HepG2 (cell line): ENCODE results near the gene SNRNP48. TPM values are rescaled to one million over a fixed set of nuclear protein-coding genes. Genes with fewer than 3 reads are reported as not detected.
A peak's percentile ranks its signal among the peaks of the same experiment; 100 is the strongest.

Source experiments
- ATAC-seq: fragments of 200-7000 bp; cut with Tn5 transposase; 3 replicates; pipeline ENCODE4 v1.9.1; 2020; ENCODE audit warnings: mild to moderate bottlenecking, moderate library complexity
- BruUV-seq: library from RNA; stranded (reverse); fragments of 400-500 nt; replicated peaks from 2 replicates; lab custom pipeline; 2021; lab: Mats Ljungman, UMichigan
- CTCF ChIA-PET: fragments of 300-600 bp; formaldehyde crosslinking; extraction: SDS; loops from one replicate; lab custom pipeline; 2021; ENCODE audit warnings: low total read pairs, inconsistent platforms, low intra/inter-chr PET ratio; lab: Yijun Ruan, JAX
- POLR2A ChIA-PET: fragments of 350-600 bp; sonication (Branson Sonifier 250); formaldehyde crosslinking; loops from one replicate; lab custom pipeline; 2020; ENCODE audit warnings: antibody characterized with exemption, inconsistent platforms; lab: Yijun Ruan, JAX
- DNase-seq: peaks from one replicate; pipeline ENCODE4 v3.0.0-alpha.2; 2015; ENCODE audit warnings: low spot score
- FAIRE-seq: peaks from 3 replicates; lab custom pipeline; 2011; peaks lifted over from hg19 to GRCh38; lab: Jason Lieb, UNC
- H2AFZ ChIP-seq: one replicate; pipeline ENCODE4 v1.6.1; 2011; ENCODE audit warnings: low read length, inconsistent platforms
- H3K27ac ChIP-seq: fragments of 300-600 bp; 3 replicates; pipeline ENCODE4 v1.8.0; 2011; ENCODE audit warnings: mixed run types, mild to moderate bottlenecking, mixed read lengths, low read length, inconsistent platforms; ENCODE audit not compliant: insufficient read depth; ENCODE audit errors: extremely low read length
- H3K27me3 ChIP-seq, 2 experiments: fragments of 200-600 bp in 1 of 2; 2 replicates in 1 of 2; 3 replicates in 1 of 2; pipeline versions ENCODE4 v1.6.0 to v1.8.0; 2011; ENCODE audit warnings: low read length in 2 of 2, mild to moderate bottlenecking in 2 of 2, moderate library complexity in 2 of 2, inconsistent platforms in 1 of 2; ENCODE audit not compliant: insufficient read depth in 2 of 2, control insufficient read depth in 1 of 2
- H3K36me3 ChIP-seq, 2 experiments: fragments of 200-600 bp in 1 of 2; replicated peaks in 1 of 2; 2 replicates in 1 of 2; 3 replicates in 1 of 2; pipeline versions ENCODE4 v1.5.1 to v1.8.0; 2011; ENCODE audit warnings: low read length in 2 of 2, inconsistent platforms in 1 of 2; ENCODE audit not compliant: insufficient read depth in 2 of 2, control insufficient read depth in 1 of 2
- H3K4me1 ChIP-seq: 2 replicates; pipeline ENCODE4 v1.5.1; 2012; ENCODE audit warnings: low read length, inconsistent platforms; ENCODE audit not compliant: insufficient read depth
- H3K4me2 ChIP-seq: 2 replicates; pipeline ENCODE4 v1.6.0; 2011; ENCODE audit warnings: low read depth, low read length, inconsistent platforms
- H3K4me3 ChIP-seq, 3 experiments: fragments of 200-600 bp in 1 of 3; sonication (generic), shearing (Covaris generic) in 1 of 3; replicated peaks in 1 of 3; 2 replicates each; pipeline ENCODE4 v1.5.1; 2011 to 2016; ENCODE audit warnings: low read length in 3 of 3, inconsistent platforms in 2 of 3, low read depth in 2 of 3, mild to moderate bottlenecking in 2 of 3, control low read depth in 1 of 3, mixed read lengths in 1 of 3; ENCODE audit not compliant: insufficient read depth in 1 of 3
- H3K79me2 ChIP-seq: one replicate; pipeline ENCODE4 v1.6.1; 2011; ENCODE audit warnings: low read length, inconsistent platforms; ENCODE audit not compliant: insufficient read depth
- H3K9ac ChIP-seq: 2 replicates; pipeline ENCODE4 v1.6.0; 2011; ENCODE audit warnings: mild to moderate bottlenecking, low read depth, low read length, inconsistent platforms; ENCODE audit not compliant: insufficient read depth
- H3K9me3 ChIP-seq: 2 replicates; pipeline ENCODE4 v1.5.1; 2012; ENCODE audit warnings: mild to moderate bottlenecking, low read length
- H4K20me1 ChIP-seq: 2 replicates; pipeline ENCODE4 v1.6.0; 2011; ENCODE audit warnings: inconsistent platforms, mild to moderate bottlenecking, low read length, moderate library complexity; ENCODE audit not compliant: insufficient read depth
- FOXP4 ChIP-seq: sonication (generic); formaldehyde crosslinking; IDR thresholded peaks from 2 replicates; pipeline ENCODE4 v1.4.0; 2020; ENCODE audit warnings: missing genetic modification reagents
- MAFK ChIP-seq, 2 experiments: IDR thresholded peaks in 1 of 2; conservative IDR thresholded peaks in 1 of 2; 2 replicates each; pipeline ENCODE4 v1.6.1; 2011; ENCODE audit warnings: improper control_type of control experiment in 2 of 2, low read length in 2 of 2
- MED8 ChIP-seq: sonication (generic); formaldehyde crosslinking; IDR thresholded peaks from 2 replicates; pipeline ENCODE4 v1.8.1; 2023; ENCODE audit warnings: mild to moderate bottlenecking, missing genetic modification reagents; ENCODE audit not compliant: insufficient replicate concordance
- RBM22 ChIP-seq: fragments of 200-400 bp; formaldehyde crosslinking; optimal IDR thresholded peaks from 2 replicates; pipeline ENCODE3; 2017; ENCODE audit warnings: mild to moderate bottlenecking, low read length, moderate library complexity
- REXO4 ChIP-seq: sonication (generic); formaldehyde crosslinking; IDR thresholded peaks from 2 replicates; pipeline ENCODE4 v1.8.0; 2022; ENCODE audit warnings: missing genetic modification reagents, mild to moderate bottlenecking, borderline replicate concordance
- SMAD1 ChIP-seq: sonication (generic); formaldehyde crosslinking; IDR thresholded peaks from 2 replicates; pipeline ENCODE4 v1.4.0; 2020; ENCODE audit warnings: missing genetic modification reagents, low read depth, mild to moderate bottlenecking, borderline replicate concordance
- SSRP1 ChIP-seq: IDR thresholded peaks from 2 replicates; pipeline ENCODE4 v1.6.1; 2016; ENCODE audit warnings: control low read depth
- WGBS: methylation state at CpG from one replicate; pipeline ENCODE4 v1.1.6; 2017; ENCODE audit warnings: low lambda C conversion rate; 5-methylcytosine and 5-hydroxymethylcytosine counted together
- in situ Hi-C: cut with HindIII; loops from 2 replicates; pipeline ENCODE4 v1.10.0; 2017; ENCODE audit warnings: low pct_unique_long_range_greater_than_20kb; ENCODE audit not compliant: extremely low pct_ligation_motif_present
- intact Hi-C: fragments of 100-400 bp; cut with micrococcal nuclease; formaldehyde crosslinking; loops from one replicate; pipeline ENCODE4 v1.10.0; 2022; ENCODE audit not compliant: unreplicated experiment
- polyA plus RNA-seq, 8 experiments: library from polyadenylated mRNA; depleted of rRNA in 3 of 8; stranded (reverse) in 7 of 8; unstranded in 1 of 8; fragments of >200 nt; fragmentation: Illumina TruSeq in 4 of 8; extraction: Trizol in 4 of 8; gene quantifications; 2 replicates each; pipeline versions ENCODE4 v1.2.1 to v1.2.3, GENCODE V29; 2011 to 2016; ENCODE audit warnings: low read depth in 4 of 8, missing spikeins in 1 of 8, mixed read lengths in 1 of 8; ENCODE audit not compliant: insufficient read depth in 1 of 8
- total RNA-seq, 5 experiments: library from RNA; depleted of rRNA; stranded (reverse); fragments of >200 nt; fragmentation: Illumina TruSeq; extraction: Trizol; gene quantifications; 2 replicates each; pipeline ENCODE4 v1.2.3, GENCODE V29; 2016; ENCODE audit warnings: low read depth in 1 of 5
- TF ChIP-seq, protein P1 (sequence below): sonication (generic); formaldehyde crosslinking; IDR thresholded peaks from 2 replicates; pipeline ENCODE4 v1.9.0; 2021; ENCODE audit warnings: mild to moderate bottlenecking, missing genetic modification reagents

Gene SNRNP48
- total and polyA plus RNA-seq, 2 of the 13 experiments (the other 11 are each of a cell fraction or from before 2014, with no cell fraction given), result 17.5 to 47.5 TPM

DNA sequence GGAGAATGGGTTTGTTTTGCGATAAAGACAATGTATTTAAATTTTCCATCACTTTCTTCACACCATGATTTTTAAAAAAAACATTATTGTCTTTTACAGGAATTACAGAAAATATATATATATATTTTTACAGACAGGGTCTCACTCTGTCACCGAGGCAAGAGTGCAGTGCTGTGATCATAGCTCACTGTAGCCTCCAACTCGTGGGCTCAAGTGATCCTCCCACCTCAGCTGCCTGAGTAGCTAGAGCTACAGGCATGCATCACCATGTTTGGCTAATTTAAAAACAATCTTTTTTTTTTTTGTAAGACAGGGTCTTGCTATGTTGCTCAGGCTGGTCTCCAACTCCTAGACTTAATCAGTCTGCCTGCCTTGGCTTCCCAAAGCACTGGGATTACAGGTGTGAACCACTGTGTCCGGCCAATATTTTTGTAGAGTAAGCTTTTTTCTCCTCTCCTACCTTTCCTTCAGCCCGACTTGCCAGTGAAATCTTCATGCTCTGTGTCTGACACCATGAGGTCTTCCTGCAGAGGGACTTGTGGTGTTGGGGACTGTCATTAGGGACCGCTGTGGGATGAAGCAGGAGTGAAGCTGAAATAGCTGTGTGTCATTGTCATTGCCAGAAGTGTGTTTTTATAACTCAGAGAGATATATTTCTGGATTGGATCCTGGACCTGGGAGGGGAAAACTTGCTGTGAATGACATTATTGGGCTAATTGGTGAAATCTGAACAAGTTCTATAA, 35.3 kb upstream of the SNRNP48 start:
- Histone ChIP-seq H3K4me2 (no peak overlapping the region), H3K9ac (no peak overlapping the region), H3K4me3 (no peak overlapping the region), H2AFZ (no peak overlapping the region), H3K4me1 (peaks cover 98% of the 10 kb centered on the region), H3K79me2 (peaks cover 71% of the 10 kb centered on the region), H3K9me3 (no peaks in the 10 kb centered on the region), H3K27me3 (no peaks in the 10 kb centered on the region), H3K27ac (peak overlapping the region; percentile 28), H4K20me1 (peaks cover 10% of the 10 kb centered on the region; the same call in 1 of the 2 replicates), H3K36me3 (peaks cover 20 to 61% of the 10 kb centered on the region in 2 experiments)
- ChIA-PET CTCF (no interaction called here), POLR2A (interaction anchor here (0.9 kb wide), 1 partner anchor 13 kb away, joined by 5 read pairs; the partner anchor contains the start of gene DSP)
- DNase-seq, result no peak
- peak; percentile 81 for TF ChIP-seq RBM22
- TF ChIP-seq MAFK (conservative IDR thresholded peaks at IDR 0.05 in 1 of 2, IDR thresholded peaks at IDR 0.05 in 1 of 2; ENCODE audit: low read length in 2 of 2), result 0 out of 4 replicates have a peak, but pooled peaks of 1 of the 2 experiments have one; percentile 8
- no peak for TF ChIP-seq REXO4 (CRISPR knock-in tag)
- 0 out of 2 replicates have a peak, but pooled peaks have one; percentile 34 for TF ChIP-seq SSRP1
- FAIRE-seq, result no peak
- intact Hi-C loops (no loop called here), in situ Hi-C loops (no loop called here)
- no TSS peak for BruUV-seq
- ATAC-seq, result no peak
- 93% methylated on average over 6 of the region's 6 CpGs for WGBS

- Histone ChIP-seq H3K9ac (no peak overlapping the region), H4K20me1 (peaks cover 10% of the 10 kb centered on the region; the same call in 1 of the 2 replicates), H3K9me3 (no peaks in the 10 kb centered on the region), H3K27me3 (no peaks in the 10 kb centered on the region), H3K4me1 (peaks cover 98% of the 10 kb centered on the region), H3K36me3 (peaks cover 20 to 70% of the 10 kb centered on the region in 2 experiments), H3K79me2 (peaks cover 62% of the 10 kb centered on the region), H2AFZ (no peak overlapping the region), H3K4me3 (no peak overlapping the region), H3K27ac (no peak overlapping the region), H3K4me2 (no peak overlapping the region)
- no TSS peak for BruUV-seq
- ChIA-PET POLR2A (no interaction called here), CTCF (no interaction called here)
- no peak for DNase-seq
- intact Hi-C loops (no loop called here), in situ Hi-C loops (no loop called here)
- no peak for FAIRE-seq
- 98% methylated on average over 11 of the region's 11 CpGs for WGBS
- no peak for ATAC-seq
- TF ChIP-seq MED8 (CRISPR knock-in tag) (no peak), SMAD1 (CRISPR knock-in tag) (no peak), FOXP4 (CRISPR knock-in tag) (no peak)
- TF ChIP-seq, protein P1, sequence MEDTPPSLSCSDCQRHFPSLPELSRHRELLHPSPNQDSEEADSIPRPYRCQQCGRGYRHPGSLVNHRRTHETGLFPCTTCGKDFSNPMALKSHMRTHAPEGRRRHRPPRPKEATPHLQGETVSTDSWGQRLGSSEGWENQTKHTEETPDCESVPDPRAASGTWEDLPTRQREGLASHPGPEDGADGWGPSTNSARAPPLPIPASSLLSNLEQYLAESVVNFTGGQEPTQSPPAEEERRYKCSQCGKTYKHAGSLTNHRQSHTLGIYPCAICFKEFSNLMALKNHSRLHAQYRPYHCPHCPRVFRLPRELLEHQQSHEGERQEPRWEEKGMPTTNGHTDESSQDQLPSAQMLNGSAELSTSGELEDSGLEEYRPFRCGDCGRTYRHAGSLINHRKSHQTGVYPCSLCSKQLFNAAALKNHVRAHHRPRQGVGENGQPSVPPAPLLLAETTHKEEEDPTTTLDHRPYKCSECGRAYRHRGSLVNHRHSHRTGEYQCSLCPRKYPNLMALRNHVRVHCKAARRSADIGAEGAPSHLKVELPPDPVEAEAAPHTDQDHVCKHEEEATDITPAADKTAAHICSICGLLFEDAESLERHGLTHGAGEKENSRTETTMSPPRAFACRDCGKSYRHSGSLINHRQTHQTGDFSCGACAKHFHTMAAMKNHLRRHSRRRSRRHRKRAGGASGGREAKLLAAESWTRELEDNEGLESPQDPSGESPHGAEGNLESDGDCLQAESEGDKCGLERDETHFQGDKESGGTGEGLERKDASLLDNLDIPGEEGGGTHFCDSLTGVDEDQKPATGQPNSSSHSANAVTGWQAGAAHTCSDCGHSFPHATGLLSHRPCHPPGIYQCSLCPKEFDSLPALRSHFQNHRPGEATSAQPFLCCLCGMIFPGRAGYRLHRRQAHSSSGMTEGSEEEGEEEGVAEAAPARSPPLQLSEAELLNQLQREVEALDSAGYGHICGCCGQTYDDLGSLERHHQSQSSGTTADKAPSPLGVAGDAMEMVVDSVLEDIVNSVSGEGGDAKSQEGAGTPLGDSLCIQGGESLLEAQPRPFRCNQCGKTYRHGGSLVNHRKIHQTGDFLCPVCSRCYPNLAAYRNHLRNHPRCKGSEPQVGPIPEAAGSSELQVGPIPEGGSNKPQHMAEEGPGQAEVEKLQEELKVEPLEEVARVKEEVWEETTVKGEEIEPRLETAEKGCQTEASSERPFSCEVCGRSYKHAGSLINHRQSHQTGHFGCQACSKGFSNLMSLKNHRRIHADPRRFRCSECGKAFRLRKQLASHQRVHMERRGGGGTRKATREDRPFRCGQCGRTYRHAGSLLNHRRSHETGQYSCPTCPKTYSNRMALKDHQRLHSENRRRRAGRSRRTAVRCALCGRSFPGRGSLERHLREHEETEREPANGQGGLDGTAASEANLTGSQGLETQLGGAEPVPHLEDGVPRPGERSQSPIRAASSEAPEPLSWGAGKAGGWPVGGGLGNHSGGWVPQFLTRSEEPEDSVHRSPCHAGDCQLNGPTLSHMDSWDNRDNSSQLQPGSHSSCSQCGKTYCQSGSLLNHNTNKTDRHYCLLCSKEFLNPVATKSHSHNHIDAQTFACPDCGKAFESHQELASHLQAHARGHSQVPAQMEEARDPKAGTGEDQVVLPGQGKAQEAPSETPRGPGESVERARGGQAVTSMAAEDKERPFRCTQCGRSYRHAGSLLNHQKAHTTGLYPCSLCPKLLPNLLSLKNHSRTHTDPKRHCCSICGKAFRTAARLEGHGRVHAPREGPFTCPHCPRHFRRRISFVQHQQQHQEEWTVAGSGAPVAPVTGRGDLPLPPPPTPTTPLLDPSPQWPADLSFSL (CRISPR knock-in tag), result no peak
Measured at GRCh38 chr6:7555671-7556070, 34.3 kb upstream of the SNRNP48 start.
